ENCODE measurements around the gene ERBB4. TPM values are rescaled to one million over a fixed set of nuclear protein-coding genes. Genes with fewer than 3 reads are reported as not detected.

ERBB4 gene
- total and polyA plus RNA-seq, 2 of the 8 experiments (the other 6 are each of a cell fraction or from before 2014, with no cell fraction given), result 0.34 to 1.3 TPM

DNA sequence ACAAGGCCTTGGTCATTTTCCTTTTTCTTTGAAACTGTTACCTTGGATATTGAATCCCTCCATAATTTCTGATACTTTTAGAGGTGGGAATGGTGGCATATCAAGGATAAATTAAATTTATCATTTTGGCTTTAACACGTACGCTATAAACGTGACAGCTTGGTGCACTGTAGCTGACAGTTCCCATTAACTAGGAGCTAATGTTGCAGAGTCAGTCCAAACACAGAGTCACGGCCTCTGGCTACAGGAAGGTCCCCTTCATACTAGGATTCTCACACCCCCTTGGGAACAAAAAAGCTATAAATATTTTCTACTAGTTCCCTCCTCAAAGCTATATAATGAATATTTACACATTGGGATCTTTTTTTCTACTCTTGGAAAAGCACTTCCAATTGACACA lies 17.7 kb upstream of the ERBB4 start (continued):
- TF ChIP-seq, protein P1, sequence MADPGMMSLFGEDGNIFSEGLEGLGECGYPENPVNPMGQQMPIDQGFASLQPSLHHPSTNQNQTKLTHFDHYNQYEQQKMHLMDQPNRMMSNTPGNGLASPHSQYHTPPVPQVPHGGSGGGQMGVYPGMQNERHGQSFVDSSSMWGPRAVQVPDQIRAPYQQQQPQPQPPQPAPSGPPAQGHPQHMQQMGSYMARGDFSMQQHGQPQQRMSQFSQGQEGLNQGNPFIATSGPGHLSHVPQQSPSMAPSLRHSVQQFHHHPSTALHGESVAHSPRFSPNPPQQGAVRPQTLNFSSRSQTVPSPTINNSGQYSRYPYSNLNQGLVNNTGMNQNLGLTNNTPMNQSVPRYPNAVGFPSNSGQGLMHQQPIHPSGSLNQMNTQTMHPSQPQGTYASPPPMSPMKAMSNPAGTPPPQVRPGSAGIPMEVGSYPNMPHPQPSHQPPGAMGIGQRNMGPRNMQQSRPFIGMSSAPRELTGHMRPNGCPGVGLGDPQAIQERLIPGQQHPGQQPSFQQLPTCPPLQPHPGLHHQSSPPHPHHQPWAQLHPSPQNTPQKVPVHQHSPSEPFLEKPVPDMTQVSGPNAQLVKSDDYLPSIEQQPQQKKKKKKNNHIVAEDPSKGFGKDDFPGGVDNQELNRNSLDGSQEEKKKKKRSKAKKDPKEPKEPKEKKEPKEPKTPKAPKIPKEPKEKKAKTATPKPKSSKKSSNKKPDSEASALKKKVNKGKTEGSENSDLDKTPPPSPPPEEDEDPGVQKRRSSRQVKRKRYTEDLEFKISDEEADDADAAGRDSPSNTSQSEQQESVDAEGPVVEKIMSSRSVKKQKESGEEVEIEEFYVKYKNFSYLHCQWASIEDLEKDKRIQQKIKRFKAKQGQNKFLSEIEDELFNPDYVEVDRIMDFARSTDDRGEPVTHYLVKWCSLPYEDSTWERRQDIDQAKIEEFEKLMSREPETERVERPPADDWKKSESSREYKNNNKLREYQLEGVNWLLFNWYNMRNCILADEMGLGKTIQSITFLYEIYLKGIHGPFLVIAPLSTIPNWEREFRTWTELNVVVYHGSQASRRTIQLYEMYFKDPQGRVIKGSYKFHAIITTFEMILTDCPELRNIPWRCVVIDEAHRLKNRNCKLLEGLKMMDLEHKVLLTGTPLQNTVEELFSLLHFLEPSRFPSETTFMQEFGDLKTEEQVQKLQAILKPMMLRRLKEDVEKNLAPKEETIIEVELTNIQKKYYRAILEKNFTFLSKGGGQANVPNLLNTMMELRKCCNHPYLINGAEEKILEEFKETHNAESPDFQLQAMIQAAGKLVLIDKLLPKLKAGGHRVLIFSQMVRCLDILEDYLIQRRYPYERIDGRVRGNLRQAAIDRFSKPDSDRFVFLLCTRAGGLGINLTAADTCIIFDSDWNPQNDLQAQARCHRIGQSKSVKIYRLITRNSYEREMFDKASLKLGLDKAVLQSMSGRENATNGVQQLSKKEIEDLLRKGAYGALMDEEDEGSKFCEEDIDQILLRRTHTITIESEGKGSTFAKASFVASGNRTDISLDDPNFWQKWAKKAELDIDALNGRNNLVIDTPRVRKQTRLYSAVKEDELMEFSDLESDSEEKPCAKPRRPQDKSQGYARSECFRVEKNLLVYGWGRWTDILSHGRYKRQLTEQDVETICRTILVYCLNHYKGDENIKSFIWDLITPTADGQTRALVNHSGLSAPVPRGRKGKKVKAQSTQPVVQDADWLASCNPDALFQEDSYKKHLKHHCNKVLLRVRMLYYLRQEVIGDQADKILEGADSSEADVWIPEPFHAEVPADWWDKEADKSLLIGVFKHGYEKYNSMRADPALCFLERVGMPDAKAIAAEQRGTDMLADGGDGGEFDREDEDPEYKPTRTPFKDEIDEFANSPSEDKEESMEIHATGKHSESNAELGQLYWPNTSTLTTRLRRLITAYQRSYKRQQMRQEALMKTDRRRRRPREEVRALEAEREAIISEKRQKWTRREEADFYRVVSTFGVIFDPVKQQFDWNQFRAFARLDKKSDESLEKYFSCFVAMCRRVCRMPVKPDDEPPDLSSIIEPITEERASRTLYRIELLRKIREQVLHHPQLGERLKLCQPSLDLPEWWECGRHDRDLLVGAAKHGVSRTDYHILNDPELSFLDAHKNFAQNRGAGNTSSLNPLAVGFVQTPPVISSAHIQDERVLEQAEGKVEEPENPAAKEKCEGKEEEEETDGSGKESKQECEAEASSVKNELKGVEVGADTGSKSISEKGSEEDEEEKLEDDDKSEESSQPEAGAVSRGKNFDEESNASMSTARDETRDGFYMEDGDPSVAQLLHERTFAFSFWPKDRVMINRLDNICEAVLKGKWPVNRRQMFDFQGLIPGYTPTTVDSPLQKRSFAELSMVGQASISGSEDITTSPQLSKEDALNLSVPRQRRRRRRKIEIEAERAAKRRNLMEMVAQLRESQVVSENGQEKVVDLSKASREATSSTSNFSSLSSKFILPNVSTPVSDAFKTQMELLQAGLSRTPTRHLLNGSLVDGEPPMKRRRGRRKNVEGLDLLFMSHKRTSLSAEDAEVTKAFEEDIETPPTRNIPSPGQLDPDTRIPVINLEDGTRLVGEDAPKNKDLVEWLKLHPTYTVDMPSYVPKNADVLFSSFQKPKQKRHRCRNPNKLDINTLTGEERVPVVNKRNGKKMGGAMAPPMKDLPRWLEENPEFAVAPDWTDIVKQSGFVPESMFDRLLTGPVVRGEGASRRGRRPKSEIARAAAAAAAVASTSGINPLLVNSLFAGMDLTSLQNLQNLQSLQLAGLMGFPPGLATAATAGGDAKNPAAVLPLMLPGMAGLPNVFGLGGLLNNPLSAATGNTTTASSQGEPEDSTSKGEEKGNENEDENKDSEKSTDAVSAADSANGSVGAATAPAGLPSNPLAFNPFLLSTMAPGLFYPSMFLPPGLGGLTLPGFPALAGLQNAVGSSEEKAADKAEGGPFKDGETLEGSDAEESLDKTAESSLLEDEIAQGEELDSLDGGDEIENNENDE (IDR thresholded peaks at IDR 0.05; ENCODE audit: insufficient replicate concordance, low read length), result no peak
- TF ChIP-seq SP1 (IDR thresholded peaks at IDR 0.05; ENCODE audit: low read depth, low read length) (no peak), RFX5 (IDR thresholded peaks at IDR 0.05; ENCODE audit: borderline replicate concordance, low read depth, low read length) (no peak), NANOG (IDR thresholded peaks at IDR 0.05; ENCODE audit: insufficient read depth, low read depth, low read length, poor library complexity, severe bottlenecking) (no peak), NRF1 (IDR thresholded peaks at IDR 0.05; ENCODE audit: low read depth, low read length) (no peak), EGR1 (IDR thresholded peaks at IDR 0.05; ENCODE audit: borderline replicate concordance, low read depth, low read length) (no peak)
- TF ChIP-seq, protein P2, sequence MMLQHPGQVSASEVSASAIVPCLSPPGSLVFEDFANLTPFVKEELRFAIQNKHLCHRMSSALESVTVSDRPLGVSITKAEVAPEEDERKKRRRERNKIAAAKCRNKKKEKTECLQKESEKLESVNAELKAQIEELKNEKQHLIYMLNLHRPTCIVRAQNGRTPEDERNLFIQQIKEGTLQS (IDR thresholded peaks at IDR 0.05; ENCODE audit: insufficient read depth, low read depth, low read length), result no peak
